OCI-LY1 (cell line): ENCODE results near the gene CAD.

ENCODE experiments used
- H2AFZ ChIP-seq: fragments of 200-600 bp; sonication (generic), shearing (Covaris generic); 2 replicates; pipeline ENCODE4 v1.6.0; 2014; ENCODE audit warnings: antibody characterized with exemption, mild to moderate bottlenecking, low read length
- H3F3A ChIP-seq: fragments of 200-600 bp; sonication (generic), shearing (Covaris generic); 2 replicates; pipeline ENCODE4 v1.6.0; 2014; ENCODE audit warnings: mild to moderate bottlenecking, antibody characterized with exemption, low read length, moderate library complexity; ENCODE audit not compliant: insufficient read depth
- H3K27ac ChIP-seq: fragments of 200-600 bp; sonication (generic); 2 replicates; pipeline ENCODE4 v1.5.1; 2014; ENCODE audit warnings: low read length, mixed run types, mild to moderate bottlenecking, low read depth; ENCODE audit not compliant: poor library complexity, severe bottlenecking
- H3K27me3 ChIP-seq: fragments of 200-600 bp; sonication (generic); 2 replicates; pipeline ENCODE4 v1.6.0; 2014; ENCODE audit warnings: antibody characterized with exemption, mild to moderate bottlenecking, low read length, moderate library complexity; ENCODE audit not compliant: insufficient read depth
- H3K36me3 ChIP-seq: fragments of 200-600 bp; sonication (generic); 2 replicates; pipeline ENCODE4 v1.6.1; 2014; ENCODE audit warnings: mild to moderate bottlenecking, antibody characterized with exemption, low read length, moderate library complexity, mixed read lengths; ENCODE audit not compliant: insufficient read depth
- H3K4me1 ChIP-seq: fragments of 200-600 bp; sonication (generic); 2 replicates; pipeline ENCODE4 v1.5.1; 2014; ENCODE audit warnings: mild to moderate bottlenecking, low read length, moderate library complexity; ENCODE audit not compliant: insufficient read depth, severe bottlenecking
- H3K4me2 ChIP-seq: fragments of 200-600 bp; sonication (generic), shearing (Covaris generic); 2 replicates; pipeline ENCODE4 v1.6.1; 2014; ENCODE audit warnings: low read length
- H3K4me3 ChIP-seq: fragments of 200-600 bp; sonication (generic); 2 replicates; pipeline ENCODE4 v1.5.1; 2014; ENCODE audit warnings: low read length, low read depth, mild to moderate bottlenecking, mixed read lengths; ENCODE audit not compliant: poor library complexity, severe bottlenecking
- H3K79me2 ChIP-seq: fragments of 200-600 bp; shearing (Covaris generic); 2 replicates; pipeline ENCODE4 v1.6.1; 2016; ENCODE audit warnings: mixed run types, low read length, mixed read lengths; ENCODE audit not compliant: insufficient read depth
- H3K9ac ChIP-seq: fragments of 200-600 bp; sonication (generic), shearing (Covaris generic); 2 replicates; pipeline ENCODE4 v1.6.1; 2014; ENCODE audit warnings: mild to moderate bottlenecking, low read length, mixed read lengths
- H3K9me2 ChIP-seq: fragments of 200-600 bp; sonication (generic), shearing (Covaris generic); 2 replicates; pipeline ENCODE4 v1.6.1; 2014; ENCODE audit warnings: low read depth, mild to moderate bottlenecking, low read length, mixed read lengths
- H3K9me3 ChIP-seq: fragments of 200-600 bp; shearing (Covaris generic); 2 replicates; pipeline ENCODE4 v1.6.1; 2014; ENCODE audit warnings: low read length, mixed read lengths
- H4K20me1 ChIP-seq: fragments of 200-600 bp; sonication (generic), shearing (Covaris generic); 2 replicates; pipeline ENCODE4 v1.6.0; 2016; ENCODE audit warnings: mild to moderate bottlenecking, low read length; ENCODE audit not compliant: insufficient read depth
- CTCF ChIP-seq: fragments of 200-600 bp; sonication (generic), shearing (Covaris generic); IDR thresholded peaks from 2 replicates; pipeline ENCODE4 v1.5.1; 2017; ENCODE audit warnings: mild to moderate bottlenecking, antibody characterized with exemption, low read length, moderate library complexity, mixed read lengths
- EZH2 ChIP-seq: fragments of 200-600 bp; sonication (generic), shearing (Covaris generic); IDR thresholded peaks from 2 replicates; pipeline ENCODE4 v1.8.0; 2017; ENCODE audit warnings: borderline replicate concordance, mixed run types, mild to moderate bottlenecking, antibody characterized with exemption, low read length, moderate library complexity, mixed read lengths

Gene CAD

GRCh38 chr2:27198627-27199026 lies 18.5 kb upstream of the CAD start:
- TF ChIP-seq CTCF: no peak
- no peak for TF ChIP-seq EZH2
- no peak overlapping the region for H3K9ac ChIP-seq

GRCh38 chr2:27199241-27199640 lies 17.9 kb upstream of the CAD start:
- no peaks in the 10 kb centered on the region for H3F3A ChIP-seq
- TF ChIP-seq EZH2 (no peak), CTCF (no peak)
- H3K36me3 ChIP-seq: peaks cover 40% of the 10 kb centered on the region
- no peaks in the 10 kb centered on the region for H3K27me3 ChIP-seq
- H4K20me1 ChIP-seq: no peaks in the 10 kb centered on the region
- no peak overlapping the region for H3K27ac ChIP-seq
- no peak overlapping the region for H3K9ac ChIP-seq
- H3K9me2 ChIP-seq: no peaks in the 10 kb centered on the region
- H3K79me2 ChIP-seq: no peaks in the 10 kb centered on the region
- H3K4me1 ChIP-seq: no peaks in the 10 kb centered on the region
- no peak overlapping the region for H3K4me2 ChIP-seq
- H3K9me3 ChIP-seq: no peaks in the 10 kb centered on the region
- H3K4me3 ChIP-seq: no peak overlapping the region
- no peak overlapping the region for H2AFZ ChIP-seq

More at GRCh38 chr2:27198627-27199026, 18.5 kb upstream of the CAD start:
- Histone ChIP-seq H3F3A (no peaks in the 10 kb centered on the region), H3K36me3 (peaks cover 34% of the 10 kb centered on the region), H3K4me3 (no peak overlapping the region), H3K79me2 (no peaks in the 10 kb centered on the region), H2AFZ (no peak overlapping the region), H3K4me2 (no peak overlapping the region), H3K27ac (no peak overlapping the region), H3K9me3 (no peaks in the 10 kb centered on the region), H3K27me3 (no peaks in the 10 kb centered on the region), H3K9me2 (no peaks in the 10 kb centered on the region), H4K20me1 (no peaks in the 10 kb centered on the region), H3K4me1 (peaks cover 3% of the 10 kb centered on the region)

- H3K9me3 ChIP-seq: no peaks in the 10 kb centered on the region
- H3K4me1 ChIP-seq: no peaks in the 10 kb centered on the region
- no peaks in the 10 kb centered on the region for H3K27me3 ChIP-seq
- H3K9ac ChIP-seq: no peak overlapping the region
- no peaks in the 10 kb centered on the region for H3K9me2 ChIP-seq
- no peak overlapping the region for H3K4me2 ChIP-seq
- H3K79me2 ChIP-seq: no peaks in the 10 kb centered on the region
- H3K27ac ChIP-seq: no peak overlapping the region
- H2AFZ ChIP-seq: no peak overlapping the region
- H4K20me1 ChIP-seq: no peaks in the 10 kb centered on the region
- no peak overlapping the region for H3K4me3 ChIP-seq
- TF ChIP-seq EZH2 (no peak), CTCF (no peak)
- peaks cover 63% of the 10 kb centered on the region for H3K36me3 ChIP-seq
- no peaks in the 10 kb centered on the region for H3F3A ChIP-seq
Observed at GRCh38 chr2:27201675-27202074, 15.5 kb upstream of the CAD start.
